Fibroblast of the aortic adventitia (primary cell): ENCODE data around the gene FMNL3. TPM values are rescaled to one million over a fixed set of nuclear protein-coding genes. Genes with fewer than 3 reads are reported as not detected.

ENCODE experiments used
- DNase-seq: peaks from one replicate; pipeline ENCODE4 v3.0.0-alpha.2; 2010; ENCODE audit warnings: low read depth
- H3K4me3 ChIP-seq: 2 replicates; pipeline ENCODE4 v1.5.1; 2011; ENCODE audit warnings: low read depth, mild to moderate bottlenecking, control low read depth, low read length, moderate library complexity
- CTCF ChIP-seq: IDR thresholded peaks from 2 replicates; pipeline ENCODE4 v1.5.1; 2011; ENCODE audit warnings: mild to moderate bottlenecking, low read length, control low read depth, inconsistent platforms; ENCODE audit not compliant: insufficient read depth
- total RNA-seq: library from RNA; depleted of rRNA; stranded (reverse); fragments of >200 nt; gene quantifications from 2 replicates; pipeline ENCODE4 v1.2.3, GENCODE V29; 2012; ENCODE audit warnings: low replicate concordance

FMNL3 gene
- total RNA-seq, 1 donor: 20.8 TPM

GRCh38 chr12:49698619-49699545 lies 8.3 kb downstream of the FMNL3 start:
- peak; percentile 58 for DNase-seq
- TF ChIP-seq CTCF: no peak
- H3K4me3 ChIP-seq: no peak overlapping the region

DNA sequence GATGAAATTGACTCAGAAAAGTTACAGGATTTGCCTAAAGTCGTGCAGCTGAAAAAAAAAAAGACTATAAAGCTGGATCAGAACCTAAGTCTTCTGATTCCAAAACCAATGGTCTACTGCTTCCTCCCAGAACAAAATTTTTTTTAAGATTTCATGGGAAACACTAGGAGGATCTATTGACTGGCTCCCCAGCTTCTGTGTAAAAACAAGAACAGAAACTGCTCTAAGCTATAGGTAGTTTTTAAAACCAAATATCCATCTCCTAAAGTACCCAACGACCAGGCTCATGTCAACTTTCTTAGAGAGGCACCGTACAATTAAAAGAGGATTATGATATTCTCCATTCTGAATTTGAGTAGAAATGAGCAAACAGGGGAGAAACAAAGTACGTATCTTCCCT lies 9.4 kb downstream of the FMNL3 start:
- TF ChIP-seq CTCF: no peak
- H3K4me3 ChIP-seq: no peak overlapping the region
- DNase-seq: no peak

- DNase-seq: no peak
- no peak for TF ChIP-seq CTCF
- no peak overlapping the region for H3K4me3 ChIP-seq
These were observed 10.5 kb downstream of the FMNL3 start for GRCh38 chr12:49696723-49697122.

- peak; percentile 59 for DNase-seq
- no peak for TF ChIP-seq CTCF
- no peak overlapping the region for H3K4me3 ChIP-seq
These were observed 13.2 kb downstream of the FMNL3 start for GRCh38 chr12:49693931-49694444.

- TF ChIP-seq CTCF: no peak
- H3K4me3 ChIP-seq: no peak overlapping the region
- DNase-seq: no peak
These were observed 14.4 kb downstream of the FMNL3 start for GRCh38 chr12:49692851-49693250.

GRCh38 chr12:49689785-49690184 lies 17.4 kb downstream of the FMNL3 start:
- H3K4me3 ChIP-seq: no peak overlapping the region
- no peak for TF ChIP-seq CTCF
- DNase-seq: no peak
